HEK293T (cell line): ENCODE data around the gene APOBEC3B.

Source experiments
- CTCF ChIA-PET: fragments of 350-600 bp; formaldehyde crosslinking; extraction: SDS; loops from one replicate; lab custom pipeline; 2021; ENCODE audit warnings: antibody characterized with exemption, inconsistent platforms; lab: Yijun Ruan, JAX
- POLR2A ChIA-PET: fragments of 350-600 bp; formaldehyde crosslinking; extraction: SDS; loops from one replicate; lab custom pipeline; 2020; ENCODE audit warnings: antibody characterized with exemption, inconsistent platforms; lab: Yijun Ruan, JAX
- DNase-seq: peaks from one replicate; pipeline ENCODE4 v3.0.0; 2012; ENCODE audit warnings: mixed read lengths; ENCODE audit errors: extremely low spot score
- ARNT ChIP-seq: fragments of 450-650 bp; IDR thresholded peaks from 2 replicates; pipeline ENCODE4 v1.6.1; 2017; ENCODE audit warnings: mild to moderate bottlenecking
- BHLHE40 ChIP-seq: fragments of 450-650 bp; IDR thresholded peaks from 2 replicates; pipeline ENCODE4 v1.6.1; 2016; ENCODE audit warnings: mild to moderate bottlenecking, moderate library complexity, borderline replicate concordance
- CTBP1 ChIP-seq: fragments of 450-650 bp; IDR thresholded peaks from 2 replicates; pipeline ENCODE4 v1.6.1; 2016; ENCODE audit warnings: borderline replicate concordance
- ELF4 ChIP-seq: fragments of 450-650 bp; IDR thresholded peaks from 2 replicates; pipeline ENCODE4 v1.6.1; 2017; ENCODE audit warnings: antibody characterized with exemption
- FOXA1 ChIP-seq: fragments of 450-650 bp; IDR thresholded peaks from 2 replicates; pipeline ENCODE4 v1.6.1; 2016; ENCODE audit warnings: mild to moderate bottlenecking
- FOXK2 ChIP-seq: fragments of 450-650 bp; IDR thresholded peaks from 2 replicates; pipeline ENCODE4 v1.6.1; 2016; ENCODE audit warnings: mild to moderate bottlenecking
- FOXM1 ChIP-seq: fragments of 450-650 bp; IDR thresholded peaks from 2 replicates; pipeline ENCODE4 v1.6.1; 2017; ENCODE audit warnings: mild to moderate bottlenecking, borderline replicate concordance
- HDGF ChIP-seq: fragments of 450-650 bp; IDR thresholded peaks from 2 replicates; pipeline ENCODE4 v1.6.1; 2017; ENCODE audit warnings: antibody characterized with exemption, borderline replicate concordance
- L3MBTL2 ChIP-seq: fragments of 450-650 bp; conservative IDR thresholded peaks from 2 replicates; pipeline ENCODE4 v1.6.1; 2016; ENCODE audit warnings: mild to moderate bottlenecking
- LEF1 ChIP-seq: fragments of 450-650 bp; IDR thresholded peaks from 2 replicates; pipeline ENCODE4 v1.6.1; 2017; ENCODE audit warnings: mild to moderate bottlenecking, borderline replicate concordance
- NFRKB ChIP-seq: fragments of 450-650 bp; IDR thresholded peaks from 2 replicates; pipeline ENCODE4 v1.6.1; 2016; ENCODE audit warnings: mild to moderate bottlenecking, moderate library complexity
- SP1 ChIP-seq: fragments of 450-650 bp; IDR thresholded peaks from 2 replicates; pipeline ENCODE4 v1.6.1; 2017
- SUZ12 ChIP-seq: fragments of 450-650 bp; IDR thresholded peaks from 2 replicates; pipeline ENCODE4 v1.6.1; 2016; ENCODE audit warnings: mild to moderate bottlenecking
- TARDBP ChIP-seq: fragments of 450-650 bp; IDR thresholded peaks from 2 replicates; pipeline ENCODE4 v1.6.1; 2016
- ZNF384 ChIP-seq: fragments of 450-650 bp; IDR thresholded peaks from 2 replicates; pipeline ENCODE4 v1.6.1; 2016
- TF ChIP-seq, protein P1 (sequence below): fragments of 450-650 bp; IDR thresholded peaks from 2 replicates; pipeline ENCODE4 v1.6.1; 2016

APOBEC3B gene

DNA sequence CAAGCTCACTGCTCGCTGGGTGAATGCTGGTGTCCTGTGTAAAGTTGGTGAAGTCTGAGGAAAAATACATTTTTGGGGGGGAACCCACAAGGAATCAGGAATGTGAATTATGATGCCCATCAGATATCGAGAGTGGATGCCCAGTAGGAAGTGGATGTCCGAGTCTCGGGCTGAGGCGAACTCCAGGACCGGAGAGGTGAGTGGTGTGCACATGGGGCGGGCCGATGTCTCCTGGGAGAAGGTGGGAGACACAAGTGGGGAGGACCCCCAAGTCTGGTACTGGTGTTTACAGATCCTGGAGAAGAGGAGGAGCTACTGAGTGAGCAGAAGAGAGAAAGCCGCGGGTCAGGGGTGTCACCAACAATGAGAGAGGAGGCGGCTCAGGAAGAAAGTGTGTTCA lies 43.9 kb upstream of the APOBEC3B start:
- CTCF ChIA-PET = no interaction called here
- no peak for TF ChIP-seq SUZ12
- no peak for TF ChIP-seq FOXK2
- TF ChIP-seq, protein P1, sequence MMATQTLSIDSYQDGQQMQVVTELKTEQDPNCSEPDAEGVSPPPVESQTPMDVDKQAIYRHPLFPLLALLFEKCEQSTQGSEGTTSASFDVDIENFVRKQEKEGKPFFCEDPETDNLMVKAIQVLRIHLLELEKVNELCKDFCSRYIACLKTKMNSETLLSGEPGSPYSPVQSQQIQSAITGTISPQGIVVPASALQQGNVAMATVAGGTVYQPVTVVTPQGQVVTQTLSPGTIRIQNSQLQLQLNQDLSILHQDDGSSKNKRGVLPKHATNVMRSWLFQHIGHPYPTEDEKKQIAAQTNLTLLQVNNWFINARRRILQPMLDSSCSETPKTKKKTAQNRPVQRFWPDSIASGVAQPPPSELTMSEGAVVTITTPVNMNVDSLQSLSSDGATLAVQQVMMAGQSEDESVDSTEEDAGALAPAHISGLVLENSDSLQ = no peak
- no peak for TF ChIP-seq ELF4
- TF ChIP-seq HDGF = no peak
- TF ChIP-seq FOXA1 = no peak
- TF ChIP-seq SP1 = no peak
- no peak for TF ChIP-seq L3MBTL2
- POLR2A ChIA-PET = interaction anchor here (1.2 kb wide), 1 partner anchor 14 kb away, joined by 6 read pairs; no protein-coding TSS in a partner anchor
- no peak for DNase-seq

DNA sequence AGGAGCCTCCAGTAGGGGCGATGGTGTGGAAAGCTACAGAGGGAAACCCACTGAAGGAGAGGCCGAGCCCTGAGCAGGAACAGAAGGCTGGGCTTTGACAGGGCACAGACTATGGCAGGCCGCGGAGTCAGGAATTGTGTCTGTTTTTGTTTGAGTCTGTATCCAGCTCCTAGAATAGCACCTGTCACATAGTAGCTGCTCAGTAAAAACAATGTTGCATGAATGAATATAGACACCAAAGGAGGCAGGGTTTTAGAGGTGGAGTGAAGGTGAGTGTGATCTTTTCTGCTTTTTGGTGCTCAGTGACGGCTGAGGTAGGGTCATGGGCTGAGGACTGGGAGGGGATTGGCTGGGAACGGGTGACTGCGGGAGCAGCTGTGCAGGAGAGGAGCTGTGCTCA lies 43.2 kb upstream of the APOBEC3B start:
- POLR2A ChIA-PET = interaction anchor here (1.2 kb wide), 1 partner anchor 15 kb away, joined by 6 read pairs; no protein-coding TSS in a partner anchor
- TF ChIP-seq SP1 = no peak
- no peak for TF ChIP-seq FOXK2
- TF ChIP-seq ELF4 = no peak
- no peak for TF ChIP-seq L3MBTL2
- TF ChIP-seq, protein P1 = no peak
- TF ChIP-seq TARDBP = no peak
- no peak for TF ChIP-seq FOXM1
- no peak for TF ChIP-seq SUZ12
- CTCF ChIA-PET = interaction anchor here (0.9 kb wide), 1 partner anchor 12 kb away, joined by 3 read pairs; no protein-coding TSS in a partner anchor
- DNase-seq = no peak

GRCh38 chr22:38940811-38941384 lies 41.2 kb upstream of the APOBEC3B start:
- CTCF ChIA-PET = no interaction called here
- no peak for DNase-seq
- TF ChIP-seq LEF1 (no peak), FOXM1 (no peak), HDGF (no peak), TARDBP (no peak), ELF4 (no peak), BHLHE40 (no peak), ZNF384 (no peak), FOXA1 (no peak), ARNT (no peak), SUZ12 (no peak), FOXK2 (no peak), CTBP1 (no peak), SP1 (no peak), NFRKB (no peak), L3MBTL2 (no peak)
- TF ChIP-seq, protein P1 = no peak

DNA sequence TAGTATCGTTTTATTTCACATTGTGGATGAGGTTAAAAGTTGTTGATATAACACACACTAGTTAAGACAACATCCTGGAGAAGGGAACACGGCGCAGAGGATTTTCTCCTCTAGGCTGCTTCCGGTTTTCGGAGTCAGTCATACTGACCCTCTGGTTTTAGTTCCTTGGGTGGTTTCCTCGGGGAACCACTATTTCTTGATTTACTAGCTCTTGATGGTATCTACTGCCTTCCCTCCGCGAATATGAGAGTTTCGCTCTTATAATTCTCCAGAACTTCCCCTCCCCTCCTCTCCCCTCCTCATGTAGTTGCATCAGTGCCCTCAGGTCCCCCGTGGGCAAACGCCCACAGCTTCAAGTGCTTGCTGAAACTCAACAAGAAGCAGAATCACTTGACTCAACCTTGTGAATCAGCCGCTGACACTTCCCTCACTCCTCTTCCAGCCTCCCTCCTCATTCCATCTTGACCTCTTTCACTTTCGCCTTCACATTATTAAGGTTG lies 40.6 kb upstream of the APOBEC3B start:
- POLR2A ChIA-PET = no interaction called here
- no peak for DNase-seq

More at GRCh38 chr22:38940811-38941384, 41.2 kb upstream of the APOBEC3B start:
- POLR2A ChIA-PET = no interaction called here

DNA sequence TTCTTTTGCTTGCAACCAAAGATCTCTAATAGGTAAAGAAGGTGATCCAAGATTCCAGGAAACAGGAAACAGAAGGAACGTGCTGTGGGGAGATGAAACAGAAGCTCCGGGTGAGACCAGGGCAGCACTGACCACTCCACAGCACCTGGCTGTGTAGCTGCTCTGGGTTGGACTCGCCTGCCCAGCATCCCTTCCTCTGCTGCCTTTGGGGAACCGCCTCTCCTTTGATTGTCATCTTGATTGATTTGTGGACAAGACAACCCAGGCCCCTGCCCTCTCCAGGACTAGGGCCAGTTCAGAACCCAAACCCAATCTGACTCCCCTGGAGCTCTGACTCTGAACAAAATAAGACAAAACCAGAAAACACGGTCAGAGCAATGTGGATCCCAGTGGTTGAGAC lies 39.4 kb upstream of the APOBEC3B start:
- DNase-seq = no peak
- CTCF ChIA-PET = interaction anchor here (1.0 kb wide), 1 partner anchor 72 kb away, joined by 3 read pairs; no protein-coding TSS in a partner anchor
- TF ChIP-seq L3MBTL2 (no peak), FOXA1 (no peak), CTBP1 (no peak), ZNF384 (no peak), ELF4 (no peak), LEF1 (no peak)
- POLR2A ChIA-PET = interaction anchor here (0.8 kb wide), 1 partner anchor 10 kb away, joined by 4 read pairs; no protein-coding TSS in a partner anchor

More for the DNA sequence above, 40.6 kb upstream of the APOBEC3B start:
- CTCF ChIA-PET = no interaction called here
- TF ChIP-seq FOXM1 (no peak), BHLHE40 (no peak), ARNT (no peak), FOXA1 (no peak), ELF4 (no peak), FOXK2 (no peak), NFRKB (no peak), LEF1 (no peak), SP1 (no peak), L3MBTL2 (no peak), CTBP1 (no peak), HDGF (no peak)
- TF ChIP-seq, protein P1 = no peak

DNA sequence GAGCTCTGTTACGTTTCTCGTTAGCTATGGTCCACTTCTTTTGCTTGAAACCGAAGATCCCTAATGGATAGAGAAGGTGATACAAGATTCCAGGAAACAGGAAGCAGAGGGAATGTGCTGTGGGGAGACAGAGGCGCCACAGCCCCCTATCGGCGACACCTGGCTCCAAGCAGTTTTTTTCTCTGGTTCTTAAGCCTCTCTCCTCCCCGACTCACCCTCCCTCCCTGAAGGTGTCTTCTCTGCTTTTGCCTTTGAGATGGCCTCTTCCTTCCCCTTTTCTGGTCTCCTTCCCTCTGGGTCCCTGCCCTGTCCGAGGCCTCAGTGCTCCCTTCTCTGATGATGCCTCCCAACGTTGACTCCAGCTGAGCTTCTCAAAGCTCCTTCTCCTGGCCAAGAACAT lies 38.9 kb upstream of the APOBEC3B start:
- DNase-seq = no peak
- TF ChIP-seq HDGF (no peak), FOXA1 (no peak), TARDBP (no peak), LEF1 (no peak), NFRKB (no peak)
- TF ChIP-seq, protein P1 = no peak
- CTCF ChIA-PET = interaction anchor here (1.0 kb wide), 1 partner anchor 72 kb away, joined by 3 read pairs; no protein-coding TSS in a partner anchor
- POLR2A ChIA-PET = interaction anchor here (0.8 kb wide), 1 partner anchor 9 kb away, joined by 4 read pairs; no protein-coding TSS in a partner anchor
